CD4-positive, alpha-beta T cell treated with Interferon gamma for 1 hour (primary cell): ENCODE measurements around the gene ZBTB7C.

Source experiments
- DNase-seq: peaks from one replicate; pipeline ENCODE4 v3.0.0-alpha.2; 2020

ZBTB7C gene

DNA sequence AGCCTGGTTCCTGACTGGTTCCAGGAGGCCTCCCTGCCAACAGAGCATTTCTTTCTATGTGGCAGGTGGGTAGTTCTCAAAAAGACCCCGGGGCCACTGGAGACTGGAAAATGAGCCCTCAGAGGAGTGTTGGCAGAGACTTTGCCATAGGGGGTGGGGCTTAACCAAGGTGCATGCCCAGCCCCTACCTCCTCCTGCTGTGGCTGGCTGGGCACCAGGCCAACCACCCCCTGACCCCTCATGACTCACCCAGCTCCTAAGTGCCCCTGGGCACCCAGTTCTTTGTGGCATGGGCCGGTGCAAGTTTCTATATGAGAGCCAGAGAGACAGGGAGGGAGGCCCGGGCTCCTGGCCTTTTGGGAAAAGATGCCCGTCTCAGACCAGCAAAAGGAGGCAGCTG, 380.5 kb downstream of the ZBTB7C start:
- no peak for DNase-seq

- no peak for DNase-seq
These were observed 381.1 kb downstream of the ZBTB7C start for GRCh38 chr18:48028081-48028480.

DNA sequence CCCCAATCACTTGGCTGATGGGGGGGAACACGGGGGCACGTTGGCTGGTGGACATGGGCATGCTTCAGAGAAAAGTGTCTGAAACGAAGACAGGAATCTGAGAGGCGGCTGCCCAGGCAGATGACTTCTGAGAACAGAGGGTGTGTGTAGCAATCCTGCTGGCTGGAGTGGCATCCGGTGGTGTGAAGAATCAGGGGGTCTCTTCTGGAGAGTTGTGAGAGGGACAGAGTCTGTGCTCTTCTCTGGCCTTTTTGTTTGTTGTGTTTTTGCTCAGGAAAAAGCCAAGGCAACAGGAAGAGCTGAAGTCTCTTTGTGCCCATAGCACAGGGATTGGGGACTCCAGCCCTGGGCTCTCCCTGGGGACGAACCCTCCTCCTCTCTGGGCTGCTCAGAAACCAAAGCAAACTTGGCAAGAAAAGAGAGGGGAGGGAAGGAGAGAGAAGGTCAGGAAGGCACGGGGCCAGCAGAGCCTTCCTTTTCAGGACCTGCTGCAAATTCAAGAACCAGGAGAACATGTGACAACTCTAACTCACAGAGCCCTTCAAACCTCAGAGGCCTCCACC, 381.7 kb downstream of the ZBTB7C start:
- DNase-seq: no peak

GRCh38 chr18:48026216-48026615, 383.0 kb downstream of the ZBTB7C start:
- DNase-seq: no peak

GRCh38 chr18:48024881-48025660, 384.1 kb downstream of the ZBTB7C start:
- DNase-seq: no peak

- DNase-seq: no peak
These were observed 385.1 kb downstream of the ZBTB7C start for GRCh38 chr18:48024009-48024512.

- DNase-seq: no peak
These were observed 385.7 kb downstream of the ZBTB7C start for GRCh38 chr18:48023334-48024008.

- no peak for DNase-seq
These were observed 386.5 kb downstream of the ZBTB7C start for GRCh38 chr18:48022531-48023329.

DNA sequence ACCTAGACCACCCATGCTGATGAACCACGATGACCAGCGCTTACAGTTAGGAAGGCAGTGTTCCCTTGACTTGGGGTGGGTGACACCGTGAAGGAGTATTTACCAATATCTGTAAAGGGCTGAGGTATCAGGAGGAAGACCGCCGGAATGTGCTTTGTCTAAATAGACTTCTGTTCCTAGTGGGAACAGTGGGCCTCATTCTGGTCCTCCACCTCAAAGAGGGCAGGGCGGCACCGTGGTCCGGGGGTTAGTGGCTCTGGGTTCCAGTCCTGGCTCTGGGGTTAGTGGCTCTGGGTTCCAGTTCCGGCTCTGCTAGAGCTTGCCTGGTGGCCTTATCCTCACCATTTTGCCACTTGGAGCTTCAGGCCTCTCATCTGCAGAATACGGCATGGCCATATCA, 387.2 kb downstream of the ZBTB7C start:
- no peak for DNase-seq

GRCh38 chr18:48021273-48021914, 387.8 kb downstream of the ZBTB7C start:
- no peak for DNase-seq

GRCh38 chr18:48020337-48021250, 388.6 kb downstream of the ZBTB7C start:
- DNase-seq: no peak

DNA sequence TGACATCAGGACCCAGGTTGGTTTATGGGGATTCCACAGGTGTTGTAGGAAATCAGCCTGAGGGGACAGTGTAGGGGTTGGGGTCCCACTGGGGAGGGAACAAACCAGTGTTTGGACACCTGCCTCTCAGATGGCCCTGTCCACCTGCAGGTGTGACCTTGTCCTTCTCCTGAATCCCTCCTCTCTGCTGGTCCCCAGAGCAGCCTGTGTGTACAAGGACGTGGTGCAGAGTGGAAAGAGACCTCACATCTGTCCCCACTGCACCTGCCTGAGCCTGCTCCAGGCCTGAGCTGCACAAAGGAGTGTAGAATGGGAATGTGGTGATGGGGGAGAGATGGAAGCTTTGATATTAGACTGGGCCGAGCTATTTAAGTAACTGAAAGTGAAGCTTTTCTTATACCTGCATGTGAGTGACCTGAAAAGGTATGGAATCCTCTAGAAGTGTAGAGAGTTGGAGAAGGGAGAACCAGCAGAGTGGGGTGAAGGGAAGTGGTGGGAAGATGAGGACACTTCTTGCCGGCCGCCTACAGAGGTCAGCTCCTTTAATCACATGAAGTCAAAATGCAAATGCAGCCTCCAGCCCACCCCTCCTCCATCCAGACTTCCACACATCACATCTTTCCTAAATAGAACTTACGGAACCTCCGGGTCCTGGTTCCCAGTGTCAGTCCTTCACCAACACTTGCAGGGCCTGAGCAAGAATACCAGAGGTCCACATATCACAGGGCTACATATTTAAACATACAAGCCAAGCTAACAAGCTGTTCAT, 389.4 kb downstream of the ZBTB7C start:
- no peak for DNase-seq

DNA sequence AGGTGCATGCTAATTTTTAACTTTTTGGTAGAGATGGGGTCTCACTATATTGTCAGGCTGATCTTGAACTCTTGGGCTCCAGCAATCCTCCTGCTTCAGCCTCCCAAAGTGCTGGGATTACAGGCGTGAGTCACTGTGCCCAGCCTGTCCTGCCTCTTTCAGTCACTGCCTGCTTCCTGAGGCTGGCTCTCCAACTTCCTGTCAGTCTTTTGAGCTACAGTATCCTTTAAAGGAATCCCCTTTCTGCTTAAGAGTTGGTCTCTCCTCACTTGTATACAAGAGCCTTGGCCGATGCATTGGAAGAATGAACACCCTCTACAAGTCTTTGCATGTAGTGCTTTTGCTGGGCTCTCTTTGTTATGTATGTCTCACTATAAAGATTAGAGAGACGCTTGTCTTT, 390.3 kb downstream of the ZBTB7C start:
- no peak for DNase-seq

GRCh38 chr18:48017635-48018034, 391.5 kb downstream of the ZBTB7C start:
- no peak for DNase-seq

DNA sequence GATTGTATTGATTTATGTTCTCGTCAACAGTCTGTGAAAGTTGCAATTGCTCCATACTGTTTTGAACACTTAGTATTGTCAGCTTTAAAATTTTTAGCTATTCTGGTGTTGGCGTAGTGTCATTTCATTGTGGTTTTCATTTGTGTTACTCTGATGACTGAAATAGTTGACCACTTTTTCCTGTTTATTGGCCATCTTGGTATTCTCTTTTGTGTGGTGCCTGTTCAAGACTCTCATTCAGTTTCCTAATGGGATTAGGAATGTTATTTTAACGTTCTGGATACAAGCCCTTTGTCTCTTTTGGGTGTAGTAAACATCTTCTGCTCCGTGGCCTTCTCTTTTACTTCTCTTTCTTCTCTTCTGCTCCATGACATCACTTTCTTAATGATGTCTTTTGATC, 396.0 kb downstream of the ZBTB7C start:
- DNase-seq: no peak

DNA sequence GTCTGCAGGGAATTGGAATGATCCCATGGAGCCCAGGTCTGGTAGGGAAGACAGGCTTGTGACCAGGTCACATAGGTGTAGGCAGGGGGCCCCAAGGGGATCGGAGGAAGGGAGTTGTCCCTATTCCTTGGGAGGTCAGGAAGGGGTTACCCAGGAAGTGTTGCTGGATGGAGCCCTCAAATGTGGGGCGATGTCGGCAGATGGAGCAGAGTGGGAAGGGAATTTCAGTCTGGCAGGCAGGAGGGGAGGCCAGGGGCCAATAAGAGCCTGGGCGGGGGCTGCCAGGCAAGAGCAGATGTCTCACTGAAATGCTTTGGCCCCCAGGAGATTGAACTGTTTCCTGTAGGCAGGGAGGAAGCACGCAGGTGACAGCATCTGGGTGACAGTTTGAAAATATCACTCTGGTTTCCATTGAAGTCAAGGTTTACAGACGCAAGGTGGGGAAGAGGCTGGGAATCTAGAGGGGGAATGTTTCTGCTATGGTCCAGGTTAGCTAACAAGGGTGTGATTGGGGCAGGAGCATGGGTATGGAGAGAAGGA, 397.2 kb downstream of the ZBTB7C start:
- no peak for DNase-seq

DNA sequence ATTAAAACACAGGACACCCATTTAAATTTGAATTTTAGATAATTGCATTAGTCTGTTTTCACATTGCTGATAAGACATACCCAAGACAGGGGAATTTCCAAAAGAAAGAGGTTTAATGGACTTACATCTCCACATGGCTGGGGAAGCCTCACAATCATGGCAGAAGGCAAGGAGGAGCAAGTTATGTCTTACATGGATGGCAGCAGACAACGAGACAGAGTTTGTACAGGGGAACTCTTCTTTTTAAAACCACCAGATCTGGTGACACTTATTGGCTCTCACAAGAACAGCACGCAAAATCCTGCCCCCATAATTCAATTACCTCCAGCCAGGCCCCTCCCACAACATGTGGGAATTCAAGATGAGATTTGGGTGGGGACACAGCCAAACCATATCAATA, 398.9 kb downstream of the ZBTB7C start:
- no peak for DNase-seq

GRCh38 chr18:48009116-48009745, 400.0 kb downstream of the ZBTB7C start:
- no peak for DNase-seq

DNA sequence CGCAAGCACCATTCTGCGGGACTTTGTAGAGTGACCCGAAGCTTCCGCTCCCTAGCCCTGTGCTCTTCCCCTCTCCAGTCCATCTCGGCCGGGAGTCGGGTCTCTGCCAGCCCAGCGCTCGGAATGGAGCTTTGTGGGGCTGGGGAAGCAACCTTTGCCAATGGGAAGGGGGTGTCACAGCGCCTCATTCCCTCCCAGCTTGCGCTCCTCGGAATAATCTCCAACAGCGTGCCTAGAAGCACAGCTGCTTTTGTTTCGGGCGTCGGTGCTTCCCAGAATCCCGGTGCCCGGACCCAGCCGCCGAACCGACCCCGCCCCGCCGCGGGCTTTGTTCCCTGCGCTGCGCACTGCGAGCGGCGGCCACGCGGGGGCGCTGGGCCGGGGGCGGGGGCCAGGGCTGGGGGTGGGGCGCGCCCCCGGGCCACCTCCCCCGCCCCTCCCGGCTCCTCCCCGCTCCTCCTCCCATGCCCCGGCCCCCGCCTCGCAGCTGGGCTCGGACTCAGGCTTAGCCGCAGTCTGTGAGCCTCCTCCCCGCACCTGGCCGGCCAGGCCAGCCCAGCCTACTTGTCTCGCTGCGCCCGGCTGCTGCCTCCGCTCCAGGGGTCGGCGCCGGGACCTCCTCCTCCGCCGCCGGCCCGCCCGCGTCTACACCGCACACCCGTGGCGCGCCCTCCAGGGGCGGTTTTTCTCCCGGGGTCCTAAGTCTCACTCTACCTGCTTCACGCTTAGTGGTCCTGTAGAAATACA, 401.1 kb downstream of the ZBTB7C start:
- DNase-seq: peak; percentile 26
